ENCODE results near the gene KRTAP9-6. TPM values are rescaled to one million over a fixed set of nuclear protein-coding genes. Genes with fewer than 3 reads are reported as not detected.
"Not testable (repeated sequence)": the region's sequence is repeated elsewhere in the genome, so short reads cannot be mapped to it uniquely, and the experiment has no call there.

Gene KRTAP9-6
- total RNA-seq, 1 experiment from 2014 or later: not detected

GRCh38 chr17:41255381-41256290 lies 9.5 kb upstream of the KRTAP9-6 start, which contains the start of gene KRTAP9-9:
KRTAP9-9 (plus strand) TSS chr17:41255384.
- not testable (repeated sequence) for DNase-seq; H3K4me3 ChIP-seq (ENCODE audit: insufficient read depth, low read depth, low read length); H3K36me3 ChIP-seq (replicated peaks; ENCODE audit: control insufficient read depth, insufficient read depth, low read length); H3K27me3 ChIP-seq (ENCODE audit: control insufficient read depth, insufficient read depth, low read length)

GRCh38 chr17:41256291-41256685 lies 8.9 kb upstream of the KRTAP9-6 start:
- H3K36me3 ChIP-seq (replicated peaks; ENCODE audit: control insufficient read depth, insufficient read depth, low read length): no peaks in the 10 kb centered on the region
- DNase-seq: no peak
- peaks cover 2% of the 10 kb centered on the region; the same call in 1 of the 2 replicates for H3K27me3 ChIP-seq (ENCODE audit: control insufficient read depth, insufficient read depth, low read length)
- no peak overlapping the region for H3K4me3 ChIP-seq (ENCODE audit: insufficient read depth, low read depth, low read length)

- Histone ChIP-seq H3K27me3 (ENCODE audit: control insufficient read depth, insufficient read depth, low read length) (no peaks in the 10 kb centered on the region), H3K4me3 (ENCODE audit: insufficient read depth, low read depth, low read length) (no peak overlapping the region), H3K36me3 (replicated peaks; ENCODE audit: control insufficient read depth, insufficient read depth, low read length) (no peaks in the 10 kb centered on the region)
- DNase-seq: no peak
Observed at GRCh38 chr17:41258406-41258805, 6.8 kb upstream of the KRTAP9-6 start.

DNA sequence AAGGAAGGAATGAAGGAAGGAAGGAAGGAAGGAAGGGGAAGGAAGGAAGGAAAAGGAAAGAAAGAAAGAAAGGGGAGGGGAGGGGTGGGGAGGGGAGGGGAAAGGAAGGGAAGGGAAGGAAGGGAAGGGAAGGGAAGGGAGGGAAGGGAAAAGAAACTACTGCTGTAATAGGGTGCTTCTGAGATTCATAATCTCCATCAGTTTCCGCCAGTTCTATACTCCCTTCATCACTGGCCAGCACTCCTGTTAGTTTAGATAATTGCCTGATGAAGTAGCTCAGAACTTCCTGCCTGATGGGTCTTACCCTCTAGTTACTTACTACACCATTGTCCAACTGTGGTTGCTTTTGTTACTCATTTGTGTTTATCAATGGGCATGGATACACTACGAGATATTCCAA lies 2.0 kb upstream of the KRTAP9-6 start:
- Histone ChIP-seq H3K27me3 (ENCODE audit: control insufficient read depth, insufficient read depth, low read length) (no peaks in the 10 kb centered on the region; the same call in 1 of the 2 replicates), H3K4me3 (ENCODE audit: insufficient read depth, low read depth, low read length) (no peak overlapping the region), H3K36me3 (replicated peaks; ENCODE audit: control insufficient read depth, insufficient read depth, low read length) (no peaks in the 10 kb centered on the region)
- no peak for DNase-seq

- no peak for DNase-seq
- Histone ChIP-seq H3K27me3 (ENCODE audit: control insufficient read depth, insufficient read depth, low read length) (no peaks in the 10 kb centered on the region; the same call in 1 of the 2 replicates), H3K36me3 (replicated peaks; ENCODE audit: control insufficient read depth, insufficient read depth, low read length) (no peaks in the 10 kb centered on the region), H3K4me3 (ENCODE audit: insufficient read depth, low read depth, low read length) (no peak overlapping the region)
Observed at GRCh38 chr17:41264599-41264998, 579 bp upstream of the KRTAP9-6 start.

- Histone ChIP-seq H3K36me3 (replicated peaks; ENCODE audit: control insufficient read depth, insufficient read depth, low read length) (no peaks in the 10 kb centered on the region), H3K4me3 (ENCODE audit: insufficient read depth, low read depth, low read length) (no peak overlapping the region), H3K27me3 (ENCODE audit: control insufficient read depth, insufficient read depth, low read length) (no peaks in the 10 kb centered on the region; the same call in 1 of the 2 replicates)
- no peak for DNase-seq
Observed at GRCh38 chr17:41267711-41268110, 2.5 kb downstream of the KRTAP9-6 start.

DNA sequence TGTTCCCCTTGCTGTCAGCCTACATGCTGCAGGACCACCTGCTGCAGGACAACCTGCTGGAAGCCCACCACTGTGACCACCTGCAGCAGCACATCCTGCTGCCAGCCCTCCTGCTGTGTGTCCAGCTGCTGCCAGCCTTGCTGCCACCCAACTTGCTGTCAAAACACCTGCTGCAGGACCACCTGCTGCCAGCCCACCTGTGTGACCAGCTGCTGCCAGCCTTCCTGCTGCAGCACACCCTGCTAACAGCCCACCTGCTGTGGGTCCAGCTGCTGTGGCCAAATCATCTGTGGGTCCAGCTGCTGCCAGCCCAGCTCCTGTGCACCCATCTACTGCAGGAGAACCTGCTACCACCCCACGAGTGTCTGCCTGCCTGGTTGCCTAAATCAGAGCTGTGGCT lies 6.1 kb downstream of the KRTAP9-6 start:
- not testable (repeated sequence) for H3K36me3 ChIP-seq (replicated peaks; ENCODE audit: control insufficient read depth, insufficient read depth, low read length); H3K4me3 ChIP-seq (ENCODE audit: insufficient read depth, low read depth, low read length); H3K27me3 ChIP-seq (ENCODE audit: control insufficient read depth, insufficient read depth, low read length); DNase-seq

DNA sequence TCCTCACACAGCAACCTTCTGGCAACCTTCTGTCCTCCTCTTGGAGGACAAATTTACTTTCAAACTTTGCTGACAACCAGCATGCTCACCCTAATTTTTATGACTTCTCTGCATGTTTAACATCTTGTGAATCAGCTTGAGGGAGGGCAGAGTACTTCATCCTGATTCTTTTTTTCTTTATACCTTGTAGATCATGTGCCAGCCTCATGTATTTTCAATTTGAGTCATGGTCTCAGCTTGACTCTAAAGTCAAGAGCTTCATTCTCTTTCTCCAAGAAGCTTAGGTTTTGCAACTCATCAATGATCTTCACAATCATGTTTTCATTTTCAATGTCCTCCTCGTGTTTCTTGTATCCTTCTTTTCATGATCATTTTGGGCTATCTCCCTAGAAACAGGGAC lies 6.7 kb downstream of the KRTAP9-6 start:
- H3K27me3 ChIP-seq (ENCODE audit: control insufficient read depth, insufficient read depth, low read length): no peaks in the 10 kb centered on the region; the same call in 1 of the 2 replicates
- no peak for DNase-seq
- H3K36me3 ChIP-seq (replicated peaks; ENCODE audit: control insufficient read depth, insufficient read depth, low read length): no peaks in the 10 kb centered on the region
- no peak overlapping the region for H3K4me3 ChIP-seq (ENCODE audit: insufficient read depth, low read depth, low read length)

GRCh38 chr17:41275648-41276190 lies 10.5 kb downstream of the KRTAP9-6 start, which contains the start of gene KRTAP9-7:
KRTAP9-7 (plus strand) TSS chr17:41275698; CDS start chr17:41275698, 0 bp downstream.
- not testable (repeated sequence) for DNase-seq; H3K4me3 ChIP-seq (ENCODE audit: insufficient read depth, low read depth, low read length); H3K36me3 ChIP-seq (replicated peaks; ENCODE audit: control insufficient read depth, insufficient read depth, low read length); H3K27me3 ChIP-seq (ENCODE audit: control insufficient read depth, insufficient read depth, low read length)

DNA sequence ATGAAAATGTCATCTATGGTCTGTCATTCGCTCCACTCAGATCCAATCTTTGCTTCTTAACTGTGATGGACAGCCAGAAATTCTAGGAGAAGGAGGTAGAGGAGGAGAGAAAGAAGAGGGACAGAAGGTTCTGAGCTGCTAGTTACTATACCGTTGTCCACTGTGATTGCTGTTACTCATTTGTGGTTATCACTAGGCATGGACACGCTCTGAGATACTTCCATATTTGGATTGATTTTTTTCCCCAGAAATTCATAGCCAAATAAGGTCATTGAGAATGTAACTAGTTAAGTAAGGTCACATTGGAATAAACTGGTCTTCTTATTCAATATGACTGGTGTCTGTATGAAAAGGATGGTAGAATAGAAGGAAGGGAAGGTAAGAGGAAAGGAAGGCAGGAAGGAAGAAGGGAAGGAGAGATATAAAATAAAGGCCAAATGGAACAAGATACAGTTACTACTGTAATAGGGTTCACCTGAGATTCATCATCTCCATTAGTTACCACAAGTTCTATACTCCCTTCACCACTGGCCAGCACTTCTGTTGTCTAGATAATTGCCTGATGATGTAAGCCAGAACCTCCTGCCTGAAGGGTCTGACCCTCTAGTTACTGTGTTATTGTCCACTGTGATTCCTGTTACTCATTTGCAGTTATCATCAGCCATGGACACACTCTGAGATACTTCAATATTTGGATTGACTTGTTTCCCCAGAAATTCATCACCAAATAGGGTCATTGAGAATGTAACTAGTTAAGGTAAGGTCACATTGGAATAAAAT lies 13.2 kb downstream of the KRTAP9-6 start:
- H3K36me3 ChIP-seq (replicated peaks; ENCODE audit: control insufficient read depth, insufficient read depth, low read length): no peaks in the 10 kb centered on the region
- H3K27me3 ChIP-seq (ENCODE audit: control insufficient read depth, insufficient read depth, low read length): no peaks in the 10 kb centered on the region
- no peak for DNase-seq
- H3K4me3 ChIP-seq (ENCODE audit: insufficient read depth, low read depth, low read length): no peak overlapping the region

DNA sequence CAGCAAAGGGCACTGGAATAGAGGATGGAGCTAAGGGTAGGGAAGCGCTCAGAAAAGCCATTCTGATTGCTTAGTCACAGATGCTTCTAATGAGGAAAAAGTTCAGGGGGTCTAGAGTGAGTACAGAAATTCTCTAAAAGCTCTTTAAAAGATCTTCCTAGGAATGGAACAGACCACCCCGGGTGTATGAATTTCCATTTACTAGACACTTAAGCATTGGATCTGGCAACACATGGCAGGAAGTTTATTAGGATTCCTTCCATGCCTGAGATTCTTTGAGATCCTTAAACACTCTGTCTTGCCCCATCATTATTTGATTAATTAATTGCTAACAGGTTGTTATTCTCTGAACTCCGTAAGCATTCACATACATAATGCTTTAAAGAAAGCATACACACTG lies 18.9 kb downstream of the KRTAP9-6 start:
- no peaks in the 10 kb centered on the region for H3K36me3 ChIP-seq (replicated peaks; ENCODE audit: control insufficient read depth, insufficient read depth, low read length)
- no peak for DNase-seq
- H3K27me3 ChIP-seq (ENCODE audit: control insufficient read depth, insufficient read depth, low read length): no peaks in the 10 kb centered on the region
- H3K4me3 ChIP-seq (ENCODE audit: insufficient read depth, low read depth, low read length): no peak overlapping the region

DNA sequence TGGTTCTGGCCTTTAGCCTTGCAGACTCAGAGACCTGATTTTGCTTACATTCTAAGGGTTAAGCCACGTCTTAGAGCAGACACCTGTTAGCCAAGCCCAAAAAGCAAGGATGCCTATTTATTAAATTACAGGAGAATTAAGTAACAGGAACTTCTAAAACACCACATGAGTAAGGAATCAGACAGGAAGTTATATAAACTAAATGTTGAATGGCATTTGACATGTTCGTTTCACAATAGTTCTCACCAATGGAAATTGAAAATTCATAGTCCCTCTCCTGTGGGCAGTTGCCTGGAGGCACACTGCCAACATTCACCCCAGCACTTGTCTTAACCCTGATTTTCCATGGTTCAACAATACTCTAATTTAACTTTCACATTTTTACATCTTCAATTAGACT lies 19.4 kb downstream of the KRTAP9-6 start:
- H3K4me3 ChIP-seq (ENCODE audit: insufficient read depth, low read depth, low read length): no peak overlapping the region
- no peaks in the 10 kb centered on the region for H3K36me3 ChIP-seq (replicated peaks; ENCODE audit: control insufficient read depth, insufficient read depth, low read length)
- DNase-seq: no peak
- H3K27me3 ChIP-seq (ENCODE audit: control insufficient read depth, insufficient read depth, low read length): no peaks in the 10 kb centered on the region

GRCh38 chr17:41287050-41287449 lies 21.9 kb downstream of the KRTAP9-6 start:
- H3K36me3 ChIP-seq (replicated peaks; ENCODE audit: control insufficient read depth, insufficient read depth, low read length): no peaks in the 10 kb centered on the region
- no peaks in the 10 kb centered on the region for H3K27me3 ChIP-seq (ENCODE audit: control insufficient read depth, insufficient read depth, low read length)
- no peak overlapping the region for H3K4me3 ChIP-seq (ENCODE audit: insufficient read depth, low read depth, low read length)
- DNase-seq: no peak

GRCh38 chr17:41294016-41294415 lies 28.8 kb downstream of the KRTAP9-6 start:
- Histone ChIP-seq H3K27me3 (ENCODE audit: control insufficient read depth, insufficient read depth, low read length) (no peaks in the 10 kb centered on the region), H3K36me3 (replicated peaks; ENCODE audit: control insufficient read depth, insufficient read depth, low read length) (no peaks in the 10 kb centered on the region), H3K4me3 (ENCODE audit: insufficient read depth, low read depth, low read length) (no peak overlapping the region)
- no peak for DNase-seq

All from H7 (cell line).